ENCODE results near the gene EIF2B4.
"Not testable (repeated sequence)": the region's sequence is repeated elsewhere in the genome, so short reads cannot be mapped to it uniquely, and the experiment has no call there.

Gene EIF2B4

GRCh38 chr2:27354597-27354927 lies 15.6 kb downstream of the EIF2B4 start:
- no peak for TF ChIP-seq CTCF (IDR thresholded peaks at IDR 0.05; ENCODE audit: control insufficient read depth, insufficient read depth, low read depth, low read length, missing control alignments)
- DNase-seq (ENCODE audit: low read depth), result no peak
- H3K4me3 ChIP-seq (ENCODE audit: control insufficient read depth, low read depth, low read length), result no peak overlapping the region

GRCh38 chr2:27353762-27354596 lies 16.2 kb downstream of the EIF2B4 start:
- no peak for TF ChIP-seq CTCF (IDR thresholded peaks at IDR 0.05; ENCODE audit: control insufficient read depth, insufficient read depth, low read depth, low read length, missing control alignments)
- no peak for DNase-seq (ENCODE audit: low read depth)
- no peak overlapping the region for H3K4me3 ChIP-seq (ENCODE audit: control insufficient read depth, low read depth, low read length)

- not testable (repeated sequence) for H3K4me3 ChIP-seq (ENCODE audit: control insufficient read depth, low read depth, low read length); DNase-seq (ENCODE audit: low read depth)
These were observed 16.8 kb downstream of the EIF2B4 start for GRCh38 chr2:27353386-27353761.

GRCh38 chr2:27351802-27352598 lies 18.1 kb downstream of the EIF2B4 start:
- DNase-seq (ENCODE audit: low read depth), result no peak
- TF ChIP-seq CTCF (IDR thresholded peaks at IDR 0.05; ENCODE audit: control insufficient read depth, insufficient read depth, low read depth, low read length, missing control alignments), result no peak

GRCh38 chr2:27350106-27350693 lies 19.9 kb downstream of the EIF2B4 start:
- TF ChIP-seq CTCF (IDR thresholded peaks at IDR 0.05; ENCODE audit: control insufficient read depth, insufficient read depth, low read depth, low read length, missing control alignments), result no peak
- DNase-seq (ENCODE audit: low read depth), result no peak
- no peak overlapping the region for H3K4me3 ChIP-seq (ENCODE audit: control insufficient read depth, low read depth, low read length)

More at GRCh38 chr2:27351802-27352598, 18.1 kb downstream of the EIF2B4 start:
- no peak overlapping the region for H3K4me3 ChIP-seq (ENCODE audit: control insufficient read depth, low read depth, low read length)

- H3K4me3 ChIP-seq (ENCODE audit: control insufficient read depth, low read depth, low read length), result no peak overlapping the region
- no peak for TF ChIP-seq CTCF (IDR thresholded peaks at IDR 0.05; ENCODE audit: control insufficient read depth, insufficient read depth, low read depth, low read length, missing control alignments)
- DNase-seq (ENCODE audit: low read depth), result no peak
These were observed 22.5 kb downstream of the EIF2B4 start for GRCh38 chr2:27347641-27348040.

GRCh38 chr2:27336173-27336572 lies 34.0 kb downstream of the EIF2B4 start:
- DNase-seq (ENCODE audit: low read depth), result no peak
- no peak overlapping the region for H3K4me3 ChIP-seq (ENCODE audit: control insufficient read depth, low read depth, low read length)
- no peak for TF ChIP-seq CTCF (IDR thresholded peaks at IDR 0.05; ENCODE audit: control insufficient read depth, insufficient read depth, low read depth, low read length, missing control alignments)
